Psoas muscle (tissue), 8 donors: ENCODE measurements around the gene FAM171A1. TPM values are rescaled to one million over a fixed set of nuclear protein-coding genes. Genes with fewer than 3 reads are reported as not detected.

ENCODE experiments used
- ATAC-seq, 4 donors: fragments of 200-7000 bp; cut with Tn5 transposase; one replicate each; pipeline ENCODE4 v1.9.1; 2020; ENCODE audit warnings: moderate library complexity in 3 of 4, mild to moderate bottlenecking in 2 of 4
- DNase-seq, 2 donors: peaks; one replicate each; pipeline ENCODE4 v3.0.0-alpha.2; 2020
- H3K27ac ChIP-seq: fragments of 200-600 bp; one replicate; pipeline ENCODE4 v1.8.0; 2022
- H3K27me3 ChIP-seq, 3 donors: fragments of 200-600 bp in 1 of 3; one replicate each; pipeline versions ENCODE4 v1.6.1 to v1.8.0; 2013 to 2022; ENCODE audit warnings: low read length in 2 of 3, mild to moderate bottlenecking in 2 of 3, moderate library complexity in 1 of 3; ENCODE audit not compliant: insufficient read depth in 3 of 3
- H3K36me3 ChIP-seq, 2 donors: fragments of 200-600 bp in 1 of 2; one replicate each; pipeline versions ENCODE4 v1.6.1 to v1.8.0; 2013 to 2022; ENCODE audit warnings: low read depth in 1 of 2, mild to moderate bottlenecking in 1 of 2, moderate library complexity in 1 of 2; ENCODE audit not compliant: insufficient read depth in 1 of 2
- H3K4me1 ChIP-seq: fragments of 200-600 bp; one replicate; pipeline ENCODE4 v1.8.0; 2022
- H3K4me3 ChIP-seq: fragments of 200-600 bp; one replicate; pipeline ENCODE4 v1.8.0; 2022; ENCODE audit warnings: mild to moderate bottlenecking
- H3K9me3 ChIP-seq: fragments of 200-600 bp; one replicate; pipeline ENCODE4 v1.8.0; 2022
- CTCF ChIP-seq: fragments of 200-600 bp; IDR thresholded peaks from one replicate; pipeline ENCODE4 v1.8.0; 2022; ENCODE audit warnings: antibody characterized with exemption
- whole genome bisulfite sequencing, 3 donors: extraction: QIAGEN DNeasy Blood & Tissue Kit; methylation state at CpG; one replicate each; pipeline versions ENCODE4 v1.1.6 to v1.1.7; 2013; 5-methylcytosine and 5-hydroxymethylcytosine counted together
- intact Hi-C, 2 donors: fragments of 100-400 bp; cut with DNase I; formaldehyde crosslinking; loops; one replicate each; pipeline versions ENCODE4 v1.11.0 to v1.14.2; 2022
- polyA plus RNA-seq, 3 donors: library from polyadenylated mRNA; stranded (reverse); fragments of 200-250 nt; gene quantifications; one replicate each; pipeline ENCODE4 v1.2.3, GENCODE V29; 2013
- total RNA-seq, 4 donors: library from RNA; stranded (reverse); fragmentation: NEBNext Ultra II Directional in 2 of 4; extraction: Animal tissue kit (Norgen Biotek cat#: 25700) in 2 of 4; gene quantifications; one replicate each; pipeline versions ENCODE4 v1.2.1 to v1.2.4, GENCODE V29; 2021 to 2023
- donor health status: healthy with polysubstance abuse.
- donor health status: DM: no; HTN: no; CAD: no; lungs with moderate emphysema.
- donor health status: Bipolar disorder and iron deficiency.
- donor health status: healthy.
- donor health status: DM: yes; HTN: yes; CAD: no.
- donor health status: DM: no; HTN: no; CAD: no.
- donor health status: DM: no; HTN: no; CAD: no.
- donor health status: DM: yes; HTN: yes; CAD: no.

FAM171A1 gene
- total and polyA plus RNA-seq, 7 donors, result 3.9 to 10.5 (median 5.0) TPM

- 79 to 86% (median 85%) methylated on average over 3 of the region's 3 CpGs for WGBS, 3 donors
- ATAC-seq (no peak), DNase-seq (no peak)
- H3K27ac ChIP-seq, result no peak overlapping the region
- H3K27me3 ChIP-seq, result no peaks in the 10 kb centered on the region
- no peak for TF ChIP-seq CTCF
- no peaks in the 10 kb centered on the region for H3K36me3 ChIP-seq
- H3K9me3 ChIP-seq, result no peaks in the 10 kb centered on the region
- intact Hi-C loops, result no loop called here
- no peaks in the 10 kb centered on the region for H3K4me1 ChIP-seq
- no peak overlapping the region for H3K4me3 ChIP-seq
These were observed 125.6 kb downstream of the FAM171A1 start for GRCh38 chr10:15245530-15245929.

GRCh38 chr10:15244635-15245197 is 126.4 kb downstream of the FAM171A1 start:
- WGBS, 3 donors, result 95 to 96% (median 96%) methylated on average over 12 of the region's 12 CpGs
- no peak for DNase-seq
- ATAC-seq, result no peak
- no peak overlapping the region for H3K27ac ChIP-seq
- no peaks in the 10 kb centered on the region for H3K4me1 ChIP-seq
- no peaks in the 10 kb centered on the region for H3K36me3 ChIP-seq
- no peaks in the 10 kb centered on the region for H3K9me3 ChIP-seq
- intact Hi-C loops, result no loop called here
- H3K4me3 ChIP-seq, result no peak overlapping the region
- no peak for TF ChIP-seq CTCF
- H3K27me3 ChIP-seq, result no peaks in the 10 kb centered on the region

- ATAC-seq (no peak), DNase-seq (no peak)
- TF ChIP-seq CTCF, result no peak
- Histone ChIP-seq H3K27ac (no peak overlapping the region), H3K4me3 (no peak overlapping the region), H3K9me3 (no peaks in the 10 kb centered on the region), H3K27me3 (no peaks in the 10 kb centered on the region), H3K4me1 (no peaks in the 10 kb centered on the region), H3K36me3 (no peaks in the 10 kb centered on the region)
- intact Hi-C loops, result no loop called here
- 82 to 87% (median 84%) methylated on average over 12 of the region's 12 CpGs for WGBS, 3 donors
These were observed 128.7 kb downstream of the FAM171A1 start for GRCh38 chr10:15242261-15242840.

GRCh38 chr10:15241306-15241705 is 129.8 kb downstream of the FAM171A1 start:
- no peak overlapping the region for H3K4me3 ChIP-seq
- 74 to 85% (median 78%) methylated on average over 4 of the region's 4 CpGs for WGBS, 3 donors
- ATAC-seq (no peak), DNase-seq (no peak)
- H3K36me3 ChIP-seq, result no peaks in the 10 kb centered on the region
- H3K27ac ChIP-seq, result no peak overlapping the region
- no peaks in the 10 kb centered on the region for H3K27me3 ChIP-seq
- intact Hi-C loops, result no loop called here
- no peaks in the 10 kb centered on the region for H3K4me1 ChIP-seq
- no peaks in the 10 kb centered on the region for H3K9me3 ChIP-seq
- no peak for TF ChIP-seq CTCF
